MV-4-11 (cell line): Measurements from ENCODE around the gene AFF1.
"Not testable (repeated sequence)": the region's sequence is repeated elsewhere in the genome, so short reads cannot be mapped to it uniquely, and the experiment has no call there.

Experiments used
- DNase-seq: peaks from one replicate; lab custom pipeline; 2025; lab: John Stamatoyannopoulos, UW

AFF1 gene

GRCh38 chr4:87114245-87115062 lies 179.6 kb downstream of the AFF1 start:
- DNase-seq, result no peak

GRCh38 chr4:87116231-87116630 lies 181.4 kb downstream of the AFF1 start:
- no peak for DNase-seq

GRCh38 chr4:87117051-87117731 lies 182.4 kb downstream of the AFF1 start:
- DNase-seq, result no peak

- no peak for DNase-seq
Measured at GRCh38 chr4:87117732-87118075, 182.9 kb downstream of the AFF1 start.

- no peak for DNase-seq
Measured at GRCh38 chr4:87118421-87118820, 183.6 kb downstream of the AFF1 start.

GRCh38 chr4:87118826-87119225 lies 184.0 kb downstream of the AFF1 start:
- no peak for DNase-seq

GRCh38 chr4:87120010-87120409 lies 185.2 kb downstream of the AFF1 start:
- no peak for DNase-seq

- DNase-seq, result no peak
Measured at GRCh38 chr4:87120411-87121162, 185.8 kb downstream of the AFF1 start.

GRCh38 chr4:87121341-87122065 lies 186.7 kb downstream of the AFF1 start:
- no peak for DNase-seq

- DNase-seq, result peak; percentile 22
Measured at GRCh38 chr4:87122252-87122651, 187.4 kb downstream of the AFF1 start.

- DNase-seq, result no peak
Measured at GRCh38 chr4:87126056-87126455, 191.2 kb downstream of the AFF1 start.

GRCh38 chr4:87128006-87128705 lies 193.3 kb downstream of the AFF1 start:
- no peak for DNase-seq

GRCh38 chr4:87129681-87130080 lies 194.9 kb downstream of the AFF1 start:
- no peak for DNase-seq

- no peak for DNase-seq
Measured at GRCh38 chr4:87130985-87131703, 196.3 kb downstream of the AFF1 start.

GRCh38 chr4:87132035-87132434 lies 197.2 kb downstream of the AFF1 start:
- DNase-seq, result no peak

- DNase-seq, result no peak
Measured at GRCh38 chr4:87133183-87133582, 198.4 kb downstream of the AFF1 start.

- no peak for DNase-seq
Measured at GRCh38 chr4:87134122-87134521, 199.3 kb downstream of the AFF1 start.

- peak; percentile 46 for DNase-seq
Measured at GRCh38 chr4:87141428-87141827, 206.6 kb downstream of the AFF1 start.

GRCh38 chr4:87144356-87144755 lies 209.5 kb downstream of the AFF1 start:
- DNase-seq, result peak; percentile 36

- DNase-seq, result not testable (repeated sequence)
Measured at GRCh38 chr4:87145934-87146333, 211.1 kb downstream of the AFF1 start.

GRCh38 chr4:87147116-87147515 lies 212.3 kb downstream of the AFF1 start:
- DNase-seq, result no peak
